Esophagus muscularis mucosa (tissue), 4 donors: ENCODE data around the gene MATN4.

Experiments used
- CTCF ChIP-seq, 3 experiments: fragments of 200-600 bp in 2 of 3; fragments of 450-650 bp in 1 of 3; sonication (generic) in 2 of 3; IDR thresholded peaks; one replicate each; pipeline ENCODE4 v1.5.1; 2017 to 2019; ENCODE audit warnings: antibody characterized with exemption in 3 of 3, mild to moderate bottlenecking in 2 of 3, moderate library complexity in 1 of 3
- EP300 ChIP-seq: sonication (generic); formaldehyde crosslinking; IDR thresholded peaks from one replicate; pipeline ENCODE4 v1.6.1; 2017; ENCODE audit warnings: antibody characterized with exemption
- POLR2A ChIP-seq: fragments of 450-650 bp; IDR thresholded peaks from one replicate; pipeline ENCODE4 v1.6.1; 2017; ENCODE audit warnings: antibody characterized with exemption, moderate library complexity, mild to moderate bottlenecking, low read depth
- POLR2AphosphoS5 ChIP-seq, 2 donors: sonication (generic); formaldehyde crosslinking; IDR thresholded peaks; one replicate each; pipeline ENCODE4 v1.6.1; 2017; ENCODE audit warnings: antibody characterized with exemption in 2 of 2

GRCh38 chr20:45247865-45248264 lies 60.2 kb downstream of the MATN4 start:
- TF ChIP-seq POLR2AphosphoS5 (IDR thresholded peaks at IDR 0.05) (no peak), CTCF (IDR thresholded peaks at IDR 0.05) (no peak), POLR2A (no peak), EP300 (no peak)
